HCT116 (cell line): ENCODE measurements around the gene VWA3B. TPM values are rescaled to one million over a fixed set of nuclear protein-coding genes. Genes with fewer than 3 reads are reported as not detected.

ENCODE experiments used
- ATAC-seq: fragments of 200-7000 bp; cut with Tn5 transposase; 2 replicates; pipeline ENCODE4 v1.9.1; 2020; ENCODE audit warnings: mild to moderate bottlenecking, moderate library complexity
- BruUV-seq: library from RNA; stranded (reverse); fragments of 400-500 nt; replicated peaks from 2 replicates; lab custom pipeline; 2021; lab: Mats Ljungman, UMichigan
- CTCF ChIA-PET: fragments of 300-600 bp; sonication (Branson Sonifier 250); formaldehyde crosslinking; loops from one replicate; lab custom pipeline; 2021; ENCODE audit warnings: antibody characterized with exemption; lab: Charles Lee
- POLR2A ChIA-PET: fragments of 300-600, 350-600 bp; sonication (Branson Sonifier 250); formaldehyde crosslinking; loops from one replicate; lab custom pipeline; 2021; ENCODE audit warnings: antibody characterized with exemption; lab: Charles Lee
- RAD21 ChIA-PET, 2 experiments: fragments of 300-600 bp; sonication (Branson Sonifier 250); formaldehyde crosslinking; loops; one replicate each; lab custom pipeline; 2023; ENCODE audit warnings: low total read pairs in 2 of 2; ENCODE audit not compliant: uncharacterized antibody in 2 of 2, unreplicated experiment in 2 of 2, low non-redundant PET in 1 of 2; lab: Charles Lee
- DNase-seq: peaks from one replicate; pipeline ENCODE4 v3.0.0-alpha.2; 2010; ENCODE audit warnings: low read depth, low spot score
- H2AFZ ChIP-seq: fragments of 200-600 bp; shearing (Covaris generic), sonication (generic); 2 replicates; pipeline ENCODE4 v1.6.1; 2017; ENCODE audit warnings: low read depth, mixed run types, mixed read lengths, antibody characterized with exemption, low read length; ENCODE audit not compliant: poor library complexity, severe bottlenecking
- H3K27ac ChIP-seq: 2 replicates; pipeline ENCODE4 v1.5.1; 2012; ENCODE audit warnings: low read depth, low read length
- H3K27me3 ChIP-seq: fragments of 200-600 bp; sonication (generic); 2 replicates; pipeline ENCODE4 v1.6.1; 2016; ENCODE audit warnings: mixed run types, low read length, mixed read lengths; ENCODE audit not compliant: insufficient read depth
- H3K36me3 ChIP-seq, 2 experiments: fragments of 200-500 bp in 1 of 2; fragments of 200-600 bp in 1 of 2; sonication (Bioruptor generic) in 1 of 2; sonication (generic) in 1 of 2; 2 replicates each; pipeline versions ENCODE4 v1.5.1 to v1.6.1; 2014 to 2016; ENCODE audit warnings: low read length in 2 of 2, inconsistent platforms in 1 of 2, mixed read lengths in 1 of 2, mixed run types in 1 of 2; ENCODE audit not compliant: insufficient read depth in 2 of 2, control insufficient read depth in 1 of 2
- H3K4me1 ChIP-seq, 2 experiments: fragments of 200-600 bp in 1 of 2; sonication (generic) in 1 of 2; 2 replicates each; pipeline versions ENCODE4 v1.5.1 to v1.6.1; 2012 to 2017; ENCODE audit warnings: low read length in 2 of 2, inconsistent platforms in 1 of 2, mild to moderate bottlenecking in 1 of 2, mixed read lengths in 1 of 2, mixed run types in 1 of 2, moderate library complexity in 1 of 2; ENCODE audit not compliant: insufficient read depth in 2 of 2, control insufficient read depth in 1 of 2
- H3K4me2 ChIP-seq: fragments of 200-600 bp; sonication (generic); 2 replicates; pipeline ENCODE4 v1.6.1; 2017; ENCODE audit warnings: mixed run types, low read length, mixed read lengths
- H3K4me3 ChIP-seq, 2 experiments: fragments of 200-600 bp in 1 of 2; sonication (generic) in 1 of 2; replicated peaks in 1 of 2; 2 replicates each; pipeline ENCODE4 v1.5.1; 2011 to 2016; ENCODE audit warnings: low read length in 2 of 2, control low read depth in 1 of 2, low read depth in 1 of 2, mild to moderate bottlenecking in 1 of 2, mixed read lengths in 1 of 2, mixed run types in 1 of 2
- H3K79me2 ChIP-seq: fragments of 200-600 bp; sonication (generic); 2 replicates; pipeline ENCODE4 v1.6.1; 2017; ENCODE audit warnings: mild to moderate bottlenecking, mixed run types, low read length, moderate library complexity, mixed read lengths; ENCODE audit not compliant: insufficient read depth
- H3K9ac ChIP-seq: fragments of 200-600 bp; sonication (generic); 2 replicates; pipeline ENCODE4 v1.6.1; 2016; ENCODE audit warnings: low read length, mixed read lengths
- H3K9me2 ChIP-seq: fragments of 200-600 bp; sonication (generic), shearing (Covaris generic); 2 replicates; pipeline ENCODE4 v1.6.1; 2017; ENCODE audit warnings: mixed run types, mild to moderate bottlenecking, moderate library complexity; ENCODE audit not compliant: insufficient read depth
- H3K9me3 ChIP-seq, 2 experiments: fragments of 200-500 bp in 1 of 2; fragments of 200-600 bp in 1 of 2; sonication (Bioruptor generic) in 1 of 2; sonication (generic) in 1 of 2; 2 replicates each; pipeline ENCODE4 v1.6.1; 2014 to 2017; ENCODE audit warnings: low read length in 2 of 2, mixed read lengths in 2 of 2, inconsistent platforms in 1 of 2, low read depth in 1 of 2, mild to moderate bottlenecking in 1 of 2, mixed run types in 1 of 2, moderate library complexity in 1 of 2; ENCODE audit not compliant: control insufficient read depth in 1 of 2, insufficient read depth in 1 of 2
- H4K20me1 ChIP-seq: fragments of 200-600 bp; sonication (generic), shearing (Covaris generic); 2 replicates; pipeline ENCODE4 v1.6.1; 2017; ENCODE audit warnings: mixed run types, mild to moderate bottlenecking, moderate library complexity; ENCODE audit not compliant: insufficient read depth
- EGR1 ChIP-seq: IDR thresholded peaks from 2 replicates; pipeline ENCODE4 v1.6.1; 2012; ENCODE audit warnings: low read depth
- ELF1 ChIP-seq: IDR thresholded peaks from 2 replicates; pipeline ENCODE4 v1.6.1; 2012; ENCODE audit warnings: low read depth, borderline replicate concordance
- EZH2 ChIP-seq: fragments of 200-600 bp; sonication (generic); IDR thresholded peaks from 2 replicates; pipeline ENCODE4 v1.6.1; 2017; ENCODE audit warnings: antibody characterized with exemption, mixed run types
- EZH2phosphoT487 ChIP-seq: fragments of 200-600 bp; IDR thresholded peaks from 2 replicates; pipeline ENCODE4 v1.6.1; 2018; ENCODE audit warnings: antibody characterized with exemption, borderline replicate concordance
- FOSL1 ChIP-seq: IDR thresholded peaks from 2 replicates; pipeline ENCODE4 v1.6.1; 2012; ENCODE audit warnings: low read depth
- POLR2A ChIP-seq: IDR thresholded peaks from 2 replicates; pipeline ENCODE4 v1.7.0; 2011; ENCODE audit warnings: borderline replicate concordance; ENCODE audit not compliant: insufficient read depth, insufficient read length; ENCODE audit errors: extremely low read depth
- POLR2AphosphoS5 ChIP-seq: IDR thresholded peaks from 2 replicates; pipeline ENCODE4 v1.6.1; 2011; ENCODE audit warnings: mild to moderate bottlenecking, low read depth, low read length, moderate library complexity
- RAD21 ChIP-seq: IDR thresholded peaks from 2 replicates; pipeline ENCODE4 v1.6.1; 2012; ENCODE audit warnings: low read depth, mild to moderate bottlenecking
- SIN3A ChIP-seq: IDR thresholded peaks from 2 replicates; pipeline ENCODE4 v1.6.1; 2012; ENCODE audit warnings: low read depth
- SP1 ChIP-seq: IDR thresholded peaks from 2 replicates; pipeline ENCODE4 v1.6.1; 2012; ENCODE audit warnings: low read depth
- SRF ChIP-seq: IDR thresholded peaks from 2 replicates; pipeline ENCODE4 v1.6.1; 2012; ENCODE audit warnings: low read depth
- TCF7L2 ChIP-seq: IDR thresholded peaks from 2 replicates; pipeline ENCODE4 v1.7.0; 2011; ENCODE audit warnings: borderline replicate concordance, inconsistent platforms; ENCODE audit not compliant: insufficient read depth, insufficient read length; ENCODE audit errors: extremely low read depth
- YY1 ChIP-seq: IDR thresholded peaks from 2 replicates; pipeline ENCODE4 v1.6.1; 2011; ENCODE audit warnings: low read length, low read depth, moderate library complexity, mild to moderate bottlenecking; ENCODE audit not compliant: insufficient replicate concordance; ENCODE audit errors: extremely low read depth
- ZNF274 ChIP-seq: fragments of 200-500 bp; sonication (Bioruptor generic); IDR thresholded peaks from 2 replicates; pipeline ENCODE4 v1.6.1; 2014; ENCODE audit warnings: mild to moderate bottlenecking, low read depth, low read length, inconsistent platforms
- intact Hi-C: fragments of 100-400 bp; cut with micrococcal nuclease; formaldehyde crosslinking; loops from 2 replicates; pipeline ENCODE4 v1.10.0; 2022
- total RNA-seq: library from RNA; stranded (reverse); gene quantifications from one replicate; pipeline ENCODE4 v1.2.1, GENCODE V29; 2021; ENCODE audit not compliant: unreplicated experiment
- TF ChIP-seq, protein P1 (sequence below): IDR thresholded peaks from 2 replicates; pipeline ENCODE4 v1.6.1; 2012
- TF ChIP-seq, protein P2 (sequence below): IDR thresholded peaks from 2 replicates; pipeline ENCODE4 v1.6.1; 2012

VWA3B gene
- total RNA-seq, 1 experiment from 2014 or later: 0.47 TPM

DNA sequence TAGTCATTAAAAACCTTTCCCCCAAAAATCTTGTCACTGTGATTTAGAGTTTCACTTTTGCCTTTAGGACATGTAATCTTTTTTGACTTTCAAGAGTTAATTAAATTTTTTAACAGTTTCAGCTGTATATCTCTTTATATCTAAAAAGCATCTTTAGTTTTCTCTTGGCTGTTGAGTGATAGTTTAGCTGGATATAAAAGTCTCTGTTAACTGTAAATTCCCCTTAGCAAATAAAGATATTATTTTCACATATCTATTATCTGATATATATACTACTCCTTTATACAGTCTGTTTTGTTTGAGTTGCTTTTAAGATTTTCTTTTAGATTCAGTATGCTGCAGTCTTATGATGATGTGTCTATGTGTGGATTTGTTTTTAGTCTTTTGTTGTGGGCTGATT, 160.4 kb downstream of the VWA3B start:
- Histone ChIP-seq H3K27me3 (no peaks in the 10 kb centered on the region), H3K4me3 (no peak overlapping the region), H3K9ac (no peak overlapping the region), H3K9me3 (peaks cover 5 to 9% of the 10 kb centered on the region in 2 experiments), H3K79me2 (no peaks in the 10 kb centered on the region), H3K4me1 (no peaks in the 10 kb centered on the region), H3K4me2 (no peak overlapping the region), H3K27ac (no peak overlapping the region), H2AFZ (no peak overlapping the region), H4K20me1 (no peaks in the 10 kb centered on the region), H3K36me3 (no peaks in the 10 kb centered on the region), H3K9me2 (no peaks in the 10 kb centered on the region)
- BruUV-seq: no TSS peak
- ChIA-PET CTCF (no interaction called here), POLR2A (no interaction called here), RAD21 (no interaction called here)
- ATAC-seq (no peak), DNase-seq (no peak)
- TF ChIP-seq FOSL1: no peak
- TF ChIP-seq SP1: no peak
- TF ChIP-seq EZH2phosphoT487: no peak
- no peak for TF ChIP-seq EGR1
- TF ChIP-seq, protein P1, sequence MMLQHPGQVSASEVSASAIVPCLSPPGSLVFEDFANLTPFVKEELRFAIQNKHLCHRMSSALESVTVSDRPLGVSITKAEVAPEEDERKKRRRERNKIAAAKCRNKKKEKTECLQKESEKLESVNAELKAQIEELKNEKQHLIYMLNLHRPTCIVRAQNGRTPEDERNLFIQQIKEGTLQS: no peak
- TF ChIP-seq RAD21: no peak
- TF ChIP-seq ZNF274: no peak
- TF ChIP-seq SRF: no peak
- TF ChIP-seq EZH2: no peak
- no peak for TF ChIP-seq SIN3A
- no peak for TF ChIP-seq POLR2A
- no peak for TF ChIP-seq YY1
- TF ChIP-seq POLR2AphosphoS5: no peak
- no peak for TF ChIP-seq ELF1
- TF ChIP-seq, protein P2, sequence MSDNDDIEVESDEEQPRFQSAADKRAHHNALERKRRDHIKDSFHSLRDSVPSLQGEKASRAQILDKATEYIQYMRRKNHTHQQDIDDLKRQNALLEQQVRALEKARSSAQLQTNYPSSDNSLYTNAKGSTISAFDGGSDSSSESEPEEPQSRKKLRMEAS: no peak
- TF ChIP-seq TCF7L2: no peak
- intact Hi-C loops: no loop called here
